Measurements from ENCODE around the gene FYB2. TPM values are rescaled to one million over a fixed set of nuclear protein-coding genes. Genes with fewer than 3 reads are reported as not detected.

Gene FYB2
- total and polyA plus RNA-seq, 12 donors = 0.22 to 123 (median 9.9) TPM

DNA sequence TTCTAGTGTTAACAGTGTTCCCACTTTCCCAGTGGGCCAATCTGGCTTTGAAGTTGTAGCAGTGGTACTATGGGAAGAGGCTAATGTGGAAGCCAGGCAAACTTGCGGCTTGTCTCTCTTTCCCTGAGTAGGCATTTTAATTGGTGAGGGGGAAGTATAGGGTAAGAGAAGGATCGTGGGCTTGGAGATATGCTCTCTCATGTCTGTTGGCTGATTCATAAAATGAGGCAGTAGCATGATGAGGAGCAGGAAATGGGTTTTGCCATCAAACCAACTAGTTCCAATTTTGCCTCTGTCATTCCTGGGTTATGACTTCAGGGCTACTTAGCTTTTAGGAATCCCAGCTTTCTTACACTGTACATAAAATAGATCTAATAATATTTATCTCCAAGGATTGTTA, 47.5 kb upstream of the FYB2 start:
- ATAC-seq = no peak
- peaks cover 0 to 11% (median 0%) of the 10 kb centered on the region in 7 donors for H3K27me3 ChIP-seq
- TF ChIP-seq CTCF (IDR thresholded peaks at IDR 0.05) = no peak
- peaks cover 0 to 5% (median 0%) of the 10 kb centered on the region in 11 donors for H3K9me3 ChIP-seq
- H3K36me3 ChIP-seq = no peaks in the 10 kb centered on the region
- H3K4me1 ChIP-seq = no peaks in the 10 kb centered on the region
- WGBS, 2 donors = 64 to 67% methylated on average over 2 of the region's 2 CpGs
- intact Hi-C loops (cut with DNase I) = no loop called here
- no peak overlapping the region for H3K4me3 ChIP-seq
- DNase-seq = no peak
- H3K27ac ChIP-seq = no peak overlapping the region

GRCh38 chr1:56864430-56864829, 45.2 kb upstream of the FYB2 start:
- TF ChIP-seq CTCF (IDR thresholded peaks at IDR 0.05) = no peak
- ATAC-seq = no peak
- no peaks in the 10 kb centered on the region for H3K4me1 ChIP-seq
- H3K27me3 ChIP-seq = peaks cover 0 to 7% (median 0%) of the 10 kb centered on the region in 7 donors
- 44 to 47% methylated on average over 2 of the region's 2 CpGs for WGBS, 2 donors
- no peaks in the 10 kb centered on the region for H3K36me3 ChIP-seq
- no peak overlapping the region for H3K27ac ChIP-seq
- DNase-seq = no peak
- intact Hi-C loops (cut with DNase I) = no loop called here
- H3K9me3 ChIP-seq = peaks cover 0 to 5% (median 0%) of the 10 kb centered on the region in 11 donors
- no peak overlapping the region for H3K4me3 ChIP-seq

DNA sequence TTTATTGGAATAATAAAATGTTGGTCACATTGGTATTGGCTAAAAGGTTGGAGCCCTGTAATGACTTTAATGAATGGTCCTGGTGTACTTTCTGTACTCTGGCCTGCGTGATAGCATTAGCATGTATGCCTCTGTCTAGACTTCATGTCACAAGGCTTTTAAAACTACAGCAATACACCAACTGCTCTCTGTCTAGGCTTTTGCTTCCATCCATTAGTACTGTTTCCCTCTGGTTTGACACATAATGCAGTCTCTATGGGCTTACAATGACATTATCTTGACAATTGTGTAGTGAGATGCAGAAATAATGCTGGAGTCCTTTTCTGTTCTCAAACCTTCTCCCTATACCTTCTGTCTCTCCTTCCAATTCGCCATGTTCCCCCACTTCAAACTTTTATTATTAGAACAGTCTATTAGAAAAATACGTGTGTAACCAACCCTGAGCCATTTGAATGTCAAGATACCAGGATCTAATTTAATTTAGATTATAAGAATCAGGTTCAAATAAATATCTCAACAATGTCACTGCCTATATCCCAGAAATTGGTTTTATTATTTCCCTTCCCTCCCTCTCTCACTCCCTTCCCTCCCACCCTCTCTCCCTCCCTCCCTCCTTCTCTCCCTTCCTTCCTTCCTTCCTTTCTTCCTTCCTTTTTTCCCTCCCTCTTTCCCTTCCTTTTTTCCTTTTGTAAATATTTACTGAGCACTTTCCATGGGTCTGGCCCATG, 44.2 kb upstream of the FYB2 start:
- DNase-seq (no peak), ATAC-seq (no peak)
- H3K27ac ChIP-seq = no peak overlapping the region
- no peak overlapping the region for H3K4me3 ChIP-seq
- H3K4me1 ChIP-seq = no peaks in the 10 kb centered on the region
- intact Hi-C loops (cut with DNase I) = no loop called here
- TF ChIP-seq CTCF (IDR thresholded peaks at IDR 0.05) = no peak
- H3K36me3 ChIP-seq = no peaks in the 10 kb centered on the region
- H3K9me3 ChIP-seq = peaks cover 0 to 5% (median 0%) of the 10 kb centered on the region in 11 donors
- WGBS, 2 donors = 82 to 86% methylated on average over 3 of the region's 3 CpGs
- H3K27me3 ChIP-seq = peaks cover 0 to 7% (median 0%) of the 10 kb centered on the region in 7 donors

- H3K4me3 ChIP-seq = no peak overlapping the region
- no peak for DNase-seq
- peaks cover 0 to 4% (median 0%) of the 10 kb centered on the region in 7 donors for H3K27me3 ChIP-seq
- intact Hi-C loops (cut with DNase I) = loop anchor here in 1 of 10 donors (10.0 kb wide), 1 partner anchor 106 kb away; the partner anchor contains the start of gene C8B
- H3K27ac ChIP-seq = no peak overlapping the region
- TF ChIP-seq CTCF (IDR thresholded peaks at IDR 0.05) = no peak
- H3K9me3 ChIP-seq = no peaks in the 10 kb centered on the region
- no peaks in the 10 kb centered on the region for H3K4me1 ChIP-seq
- ATAC-seq = no peak
- no peaks in the 10 kb centered on the region for H3K36me3 ChIP-seq
These were observed 40.1 kb upstream of the FYB2 start for GRCh38 chr1:56859287-56859686.

Measured in heart right ventricle (tissue), 16 donors.